Astrocyte (in vitro differentiated cells and primary cell): ENCODE results near the gene DNAH1. TPM values are rescaled to one million over a fixed set of nuclear protein-coding genes. Genes with fewer than 3 reads are reported as not detected.

Experiments used
- DNase-seq: peaks from one replicate; pipeline ENCODE4 v3.0.0-alpha.2; 2010; ENCODE audit warnings: low read depth
- FAIRE-seq: peaks from 2 replicates; lab custom pipeline; 2011; peaks lifted over from hg19 to GRCh38; lab: Jason Lieb, UNC
- H2AFZ ChIP-seq: 2 replicates; pipeline ENCODE4 v1.6.0; 2012; ENCODE audit warnings: low read depth, low read length, inconsistent platforms
- H3K27ac ChIP-seq: 2 replicates; pipeline ENCODE4 v1.5.1; 2011; ENCODE audit warnings: low read depth, low read length, inconsistent platforms
- H3K27me3 ChIP-seq: 2 replicates; pipeline ENCODE4 v1.6.0; 2011; ENCODE audit warnings: low read length, inconsistent platforms; ENCODE audit not compliant: insufficient read depth
- H3K36me3 ChIP-seq: 2 replicates; pipeline ENCODE4 v1.5.1; 2011; ENCODE audit warnings: low read length, inconsistent platforms; ENCODE audit not compliant: insufficient read depth
- H3K4me1 ChIP-seq: 2 replicates; pipeline ENCODE4 v1.5.1; 2011; ENCODE audit warnings: low read length, inconsistent platforms; ENCODE audit not compliant: insufficient read depth
- H3K4me2 ChIP-seq: 2 replicates; pipeline ENCODE4 v1.6.0; 2012; ENCODE audit warnings: low read length, inconsistent platforms
- H3K4me3 ChIP-seq: 2 replicates; pipeline ENCODE4 v1.5.1; 2011; ENCODE audit warnings: low read depth, mild to moderate bottlenecking, low read length, inconsistent platforms; ENCODE audit not compliant: insufficient read depth
- H3K79me2 ChIP-seq: 2 replicates; pipeline ENCODE4 v1.6.0; 2012; ENCODE audit warnings: mild to moderate bottlenecking, low read length, inconsistent platforms; ENCODE audit not compliant: insufficient read depth
- H3K9ac ChIP-seq: 2 replicates; pipeline ENCODE4 v1.6.0; 2012; ENCODE audit warnings: mild to moderate bottlenecking, low read length, inconsistent platforms
- H3K9me3 ChIP-seq: 2 replicates; pipeline ENCODE4 v1.5.1; 2012; ENCODE audit warnings: low read depth, mild to moderate bottlenecking, low read length, inconsistent platforms; ENCODE audit not compliant: insufficient read depth
- H4K20me1 ChIP-seq: 2 replicates; pipeline ENCODE4 v1.6.0; 2012; ENCODE audit warnings: low read length, inconsistent platforms; ENCODE audit not compliant: insufficient read depth
- H3K27ac Mint-ChIP-seq: one replicate; pipeline ENCODE4 v1.8.0; 2021; ENCODE audit warnings: mild to moderate bottlenecking, mixed read lengths; ENCODE audit not compliant: unreplicated experiment
- H3K27me3 Mint-ChIP-seq: one replicate; pipeline ENCODE4 v1.8.0; 2021; ENCODE audit warnings: low read depth, mixed read lengths; ENCODE audit not compliant: unreplicated experiment
- H3K36me3 Mint-ChIP-seq: one replicate; pipeline ENCODE4 v1.8.0; 2021; ENCODE audit warnings: low read depth, mixed read lengths; ENCODE audit not compliant: unreplicated experiment
- H3K4me1 Mint-ChIP-seq: one replicate; pipeline ENCODE4 v1.8.0; 2021; ENCODE audit warnings: low read depth, mixed read lengths; ENCODE audit not compliant: unreplicated experiment
- H3K4me3 Mint-ChIP-seq: one replicate; pipeline ENCODE4 v1.8.0; 2021; ENCODE audit warnings: mild to moderate bottlenecking, moderate library complexity, mixed read lengths; ENCODE audit not compliant: unreplicated experiment
- H3K9me3 Mint-ChIP-seq: one replicate; pipeline ENCODE4 v1.8.0; 2021; ENCODE audit warnings: mild to moderate bottlenecking, mixed read lengths; ENCODE audit not compliant: unreplicated experiment
- CTCF ChIP-seq: IDR thresholded peaks from 2 replicates; pipeline ENCODE4 v1.5.1; 2011; ENCODE audit warnings: low read depth, mild to moderate bottlenecking, inconsistent platforms, low read length, moderate library complexity; ENCODE audit not compliant: insufficient read depth
- EZH2 ChIP-seq: IDR thresholded peaks from 2 replicates; pipeline ENCODE4 v1.6.1; 2012; ENCODE audit warnings: mild to moderate bottlenecking, low read length, inconsistent platforms; ENCODE audit not compliant: insufficient read depth
- total RNA-seq: library from RNA; stranded (reverse); gene quantifications from 2 replicates; pipeline ENCODE4 v1.2.1, GENCODE V29; 2021

DNAH1 gene
- total RNA-seq, 1 donor from 2014 or later: 2.3 TPM

- DNase-seq (no peak), FAIRE-seq (no peak)
- Mint-ChIP-seq H3K27ac (no peak overlapping the region), H3K4me3 (no peak overlapping the region), H3K27me3 (peaks cover 20% of the 10 kb centered on the region), H3K9me3 (no peaks in the 10 kb centered on the region), H3K36me3 (peaks cover 17% of the 10 kb centered on the region), H3K4me1 (no peaks in the 10 kb centered on the region)
- Histone ChIP-seq H3K9ac (no peak overlapping the region), H3K4me1 (no peaks in the 10 kb centered on the region), H3K27me3 (no peaks in the 10 kb centered on the region), H4K20me1 (no peaks in the 10 kb centered on the region), H3K27ac (no peak overlapping the region), H3K79me2 (no peaks in the 10 kb centered on the region), H2AFZ (no peak overlapping the region), H3K4me2 (no peak overlapping the region), H3K9me3 (no peaks in the 10 kb centered on the region), H3K36me3 (no peaks in the 10 kb centered on the region), H3K4me3 (no peak overlapping the region)
- TF ChIP-seq EZH2 (no peak), CTCF (no peak)
Measured at GRCh38 chr3:52366527-52366926, 50.4 kb downstream of the DNAH1 start.

GRCh38 chr3:52367891-52368880 lies 52.1 kb downstream of the DNAH1 start:
- Histone ChIP-seq H2AFZ (no peak overlapping the region), H4K20me1 (no peaks in the 10 kb centered on the region), H3K4me1 (no peaks in the 10 kb centered on the region), H3K9ac (no peak overlapping the region), H3K9me3 (no peaks in the 10 kb centered on the region), H3K4me3 (no peak overlapping the region), H3K79me2 (no peaks in the 10 kb centered on the region), H3K4me2 (no peak overlapping the region), H3K27ac (no peak overlapping the region), H3K27me3 (no peaks in the 10 kb centered on the region), H3K36me3 (no peaks in the 10 kb centered on the region)
- Mint-ChIP-seq H3K9me3 (no peaks in the 10 kb centered on the region), H3K4me3 (no peak overlapping the region), H3K36me3 (peaks cover 15% of the 10 kb centered on the region), H3K4me1 (peaks cover under 1% of the 10 kb centered on the region), H3K27me3 (peaks cover 25% of the 10 kb centered on the region), H3K27ac (peak overlapping the region; percentile 50)
- no peak for TF ChIP-seq CTCF
- TF ChIP-seq EZH2: no peak
- FAIRE-seq (no peak), DNase-seq (no peak)

GRCh38 chr3:52370531-52370930 lies 54.4 kb downstream of the DNAH1 start:
- H3K4me1 ChIP-seq: no peaks in the 10 kb centered on the region
- Mint-ChIP-seq H3K4me1 (peaks cover 6% of the 10 kb centered on the region), H3K4me3 (no peak overlapping the region), H3K27me3 (peaks cover 32% of the 10 kb centered on the region), H3K36me3 (peaks cover 5% of the 10 kb centered on the region), H3K27ac (no peak overlapping the region), H3K9me3 (no peaks in the 10 kb centered on the region)
- no peak overlapping the region for H3K9ac ChIP-seq
- H3K36me3 ChIP-seq: no peaks in the 10 kb centered on the region
- DNase-seq (no peak), FAIRE-seq (no peak)
- no peak overlapping the region for H2AFZ ChIP-seq
- no peaks in the 10 kb centered on the region for H3K9me3 ChIP-seq
- no peak overlapping the region for H3K27ac ChIP-seq
- no peak overlapping the region for H3K4me2 ChIP-seq
- no peaks in the 10 kb centered on the region for H3K79me2 ChIP-seq
- peaks cover 3% of the 10 kb centered on the region for H3K27me3 ChIP-seq
- TF ChIP-seq CTCF: no peak
- TF ChIP-seq EZH2: no peak
- no peak overlapping the region for H3K4me3 ChIP-seq
- no peaks in the 10 kb centered on the region for H4K20me1 ChIP-seq
